ENCODE measurements around the gene KMT2E.

Gene KMT2E

GRCh38 chr7:105057472-105057871 is 43.5 kb downstream of the KMT2E start:
- H3K36me3 ChIP-seq (ENCODE audit: control insufficient read depth in 5 of 5, insufficient read depth in 5 of 5, low read length in 5 of 5): peaks cover 3 to 10% (median 6%) of the 10 kb centered on the region in 5 donors
- H3K9me3 ChIP-seq (ENCODE audit: control insufficient read depth in 5 of 5, low read length in 5 of 5): no peaks in the 10 kb centered on the region
- no peaks in the 10 kb centered on the region for H3K27me3 ChIP-seq (ENCODE audit: control insufficient read depth in 5 of 5, insufficient read depth in 4 of 5, low read length in 5 of 5)
- no peak overlapping the region for H3K9ac ChIP-seq (ENCODE audit: low read length in 5 of 5)
- no peak overlapping the region for H3K27ac ChIP-seq (ENCODE audit: low read depth, low read length)
- peaks cover 0 to 14% (median 10%) of the 10 kb centered on the region in 5 donors for H3K4me1 ChIP-seq (ENCODE audit: control insufficient read depth in 5 of 5, insufficient read depth in 5 of 5, low read length in 5 of 5)
- H3K4me3 ChIP-seq (ENCODE audit: low read depth in 1 of 5, low read length in 5 of 5): no peak overlapping the region

GRCh38 chr7:105060437-105060836 is 46.4 kb downstream of the KMT2E start:
- Histone ChIP-seq H3K27me3 (ENCODE audit: control insufficient read depth in 5 of 5, insufficient read depth in 4 of 5, low read length in 5 of 5) (no peaks in the 10 kb centered on the region), H3K36me3 (ENCODE audit: control insufficient read depth in 5 of 5, insufficient read depth in 5 of 5, low read length in 5 of 5) (peaks cover 5 to 15% (median 14%) of the 10 kb centered on the region in 5 donors), H3K4me1 (ENCODE audit: control insufficient read depth in 5 of 5, insufficient read depth in 5 of 5, low read length in 5 of 5) (peaks cover 0 to 11% (median 10%) of the 10 kb centered on the region in 5 donors), H3K4me3 (ENCODE audit: low read depth in 1 of 5, low read length in 5 of 5) (no peak overlapping the region), H3K9me3 (ENCODE audit: control insufficient read depth in 5 of 5, low read length in 5 of 5) (no peaks in the 10 kb centered on the region), H3K9ac (ENCODE audit: low read length in 5 of 5) (no peak overlapping the region), H3K27ac (ENCODE audit: low read depth, low read length) (no peak overlapping the region)

DNA sequence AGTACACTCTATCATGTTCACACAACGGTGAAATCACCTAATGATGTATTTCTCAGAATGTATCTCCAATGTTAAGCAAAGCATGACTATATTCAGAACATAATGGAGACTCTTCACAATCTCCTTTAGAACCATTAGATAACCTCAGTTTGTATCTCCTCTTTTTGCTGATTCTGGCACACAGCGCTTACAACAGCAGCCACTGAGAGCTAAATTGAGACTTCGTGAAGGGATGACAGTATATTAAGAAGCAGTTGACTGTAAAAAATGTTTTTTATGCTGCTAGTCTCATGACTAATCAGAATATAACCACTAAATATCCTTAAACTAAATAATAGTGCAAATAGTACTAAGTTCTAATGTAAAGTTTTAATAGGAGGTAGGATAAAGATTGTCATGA is 46.9 kb downstream of the KMT2E start:
- H3K27ac ChIP-seq (ENCODE audit: low read depth, low read length): no peak overlapping the region

GRCh38 chr7:105065104-105065503 is 51.1 kb downstream of the KMT2E start:
- Histone ChIP-seq H3K4me3 (ENCODE audit: low read depth in 1 of 5, low read length in 5 of 5) (no peak overlapping the region), H3K27me3 (ENCODE audit: control insufficient read depth in 5 of 5, insufficient read depth in 4 of 5, low read length in 5 of 5) (no peaks in the 10 kb centered on the region), H3K9me3 (ENCODE audit: control insufficient read depth in 5 of 5, low read length in 5 of 5) (no peaks in the 10 kb centered on the region), H3K27ac (ENCODE audit: low read depth, low read length) (no peak overlapping the region), H3K9ac (ENCODE audit: low read length in 5 of 5) (no peak overlapping the region), H3K4me1 (ENCODE audit: control insufficient read depth in 5 of 5, insufficient read depth in 5 of 5, low read length in 5 of 5) (peaks cover 0 to 6% (median 0%) of the 10 kb centered on the region in 5 donors), H3K36me3 (ENCODE audit: control insufficient read depth in 5 of 5, insufficient read depth in 5 of 5, low read length in 5 of 5) (peaks cover 29 to 46% (median 31%) of the 10 kb centered on the region in 5 donors)

More for the DNA sequence above, 46.9 kb downstream of the KMT2E start:
- no peak overlapping the region for H3K9ac ChIP-seq (ENCODE audit: low read length in 5 of 5)
- H3K4me3 ChIP-seq (ENCODE audit: low read depth in 1 of 5, low read length in 5 of 5): no peak overlapping the region
- peaks cover 0 to 11% (median 9%) of the 10 kb centered on the region in 5 donors for H3K4me1 ChIP-seq (ENCODE audit: control insufficient read depth in 5 of 5, insufficient read depth in 5 of 5, low read length in 5 of 5)
- no peaks in the 10 kb centered on the region for H3K27me3 ChIP-seq (ENCODE audit: control insufficient read depth in 5 of 5, insufficient read depth in 4 of 5, low read length in 5 of 5)
- peaks cover 2 to 14% (median 13%) of the 10 kb centered on the region in 5 donors for H3K36me3 ChIP-seq (ENCODE audit: control insufficient read depth in 5 of 5, insufficient read depth in 5 of 5, low read length in 5 of 5)
- no peaks in the 10 kb centered on the region for H3K9me3 ChIP-seq (ENCODE audit: control insufficient read depth in 5 of 5, low read length in 5 of 5)

DNA sequence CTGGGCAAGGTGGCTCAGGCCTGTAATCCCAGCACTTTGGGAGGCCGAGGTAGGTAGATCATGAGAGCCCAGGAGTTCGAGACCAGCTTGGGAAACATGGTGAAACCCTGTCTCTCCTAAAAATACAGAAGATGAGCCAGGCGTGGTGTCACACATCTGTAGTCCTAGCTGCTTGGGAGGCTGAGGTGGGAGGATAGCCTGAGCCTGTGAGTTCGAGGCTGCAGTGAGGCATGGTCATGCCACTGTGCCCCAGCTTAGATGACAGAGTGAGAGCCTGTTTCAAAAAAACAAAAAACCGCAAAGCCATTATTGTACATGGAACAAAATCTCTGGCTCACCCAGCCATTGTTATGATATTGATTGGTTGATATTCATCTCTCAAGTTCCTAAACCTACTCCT is 53.7 kb downstream of the KMT2E start:
- Histone ChIP-seq H3K9me3 (ENCODE audit: control insufficient read depth in 5 of 5, low read length in 5 of 5) (no peaks in the 10 kb centered on the region), H3K36me3 (ENCODE audit: control insufficient read depth in 5 of 5, insufficient read depth in 5 of 5, low read length in 5 of 5) (peaks cover 23 to 54% (median 33%) of the 10 kb centered on the region in 5 donors), H3K27me3 (ENCODE audit: control insufficient read depth in 5 of 5, insufficient read depth in 4 of 5, low read length in 5 of 5) (no peaks in the 10 kb centered on the region), H3K9ac (ENCODE audit: low read length in 5 of 5) (no peak overlapping the region), H3K27ac (ENCODE audit: low read depth, low read length) (peak overlapping the region; percentile 1), H3K4me1 (ENCODE audit: control insufficient read depth in 5 of 5, insufficient read depth in 5 of 5, low read length in 5 of 5) (peaks cover 0 to 2% (median 0%) of the 10 kb centered on the region in 5 donors), H3K4me3 (ENCODE audit: low read depth in 1 of 5, low read length in 5 of 5) (no peak overlapping the region)

DNA sequence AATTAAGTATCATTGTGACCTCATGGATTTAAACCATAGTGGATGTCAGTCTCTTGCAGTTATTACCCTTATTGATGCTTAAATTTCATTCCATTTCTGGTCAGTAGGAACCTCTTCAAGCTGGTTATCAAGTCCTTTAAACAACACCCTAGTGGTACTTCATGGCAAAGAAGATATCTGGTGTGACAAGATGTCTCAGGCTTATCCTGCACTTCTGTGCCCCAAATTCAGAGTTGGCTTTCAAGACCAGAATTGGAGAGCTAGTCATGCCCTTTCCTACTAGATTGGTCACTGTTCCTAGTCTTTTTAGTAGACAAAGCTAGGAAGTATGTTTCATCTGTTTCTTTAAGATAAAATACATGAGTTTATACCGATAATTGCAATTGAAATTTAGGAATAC is 54.9 kb downstream of the KMT2E start:
- Histone ChIP-seq H3K36me3 (ENCODE audit: control insufficient read depth in 5 of 5, insufficient read depth in 5 of 5, low read length in 5 of 5) (peaks cover 20 to 54% (median 33%) of the 10 kb centered on the region in 5 donors), H3K27me3 (ENCODE audit: control insufficient read depth in 5 of 5, insufficient read depth in 4 of 5, low read length in 5 of 5) (no peaks in the 10 kb centered on the region), H3K27ac (ENCODE audit: low read depth, low read length) (peak overlapping the region; percentile 55), H3K4me3 (ENCODE audit: low read depth in 1 of 5, low read length in 5 of 5) (no peak overlapping the region), H3K4me1 (ENCODE audit: control insufficient read depth in 5 of 5, insufficient read depth in 5 of 5, low read length in 5 of 5) (peaks cover 0 to 2% (median 0%) of the 10 kb centered on the region in 5 donors), H3K9me3 (ENCODE audit: control insufficient read depth in 5 of 5, low read length in 5 of 5) (no peaks in the 10 kb centered on the region), H3K9ac (ENCODE audit: low read length in 5 of 5) (no peak overlapping the region)

- H3K9me3 ChIP-seq (ENCODE audit: control insufficient read depth in 5 of 5, low read length in 5 of 5): no peaks in the 10 kb centered on the region
- peaks cover 0 to 2% (median 0%) of the 10 kb centered on the region in 5 donors for H3K4me1 ChIP-seq (ENCODE audit: control insufficient read depth in 5 of 5, insufficient read depth in 5 of 5, low read length in 5 of 5)
- H3K9ac ChIP-seq (ENCODE audit: low read length in 5 of 5): no peak overlapping the region
- no peak overlapping the region for H3K27ac ChIP-seq (ENCODE audit: low read depth, low read length)
- H3K27me3 ChIP-seq (ENCODE audit: control insufficient read depth in 5 of 5, insufficient read depth in 4 of 5, low read length in 5 of 5): no peaks in the 10 kb centered on the region
- peaks cover 36 to 79% (median 56%) of the 10 kb centered on the region in 5 donors for H3K36me3 ChIP-seq (ENCODE audit: control insufficient read depth in 5 of 5, insufficient read depth in 5 of 5, low read length in 5 of 5)
- H3K4me3 ChIP-seq (ENCODE audit: low read depth in 1 of 5, low read length in 5 of 5): no peak overlapping the region
Observed at GRCh38 chr7:105073143-105073542, 59.1 kb downstream of the KMT2E start.

- Histone ChIP-seq H3K36me3 (ENCODE audit: control insufficient read depth in 5 of 5, insufficient read depth in 5 of 5, low read length in 5 of 5) (peaks cover 54 to 91% (median 81%) of the 10 kb centered on the region in 5 donors), H3K4me3 (ENCODE audit: low read depth in 1 of 5, low read length in 5 of 5) (no peak overlapping the region), H3K9me3 (ENCODE audit: control insufficient read depth in 5 of 5, low read length in 5 of 5) (no peaks in the 10 kb centered on the region), H3K27me3 (ENCODE audit: control insufficient read depth in 5 of 5, insufficient read depth in 4 of 5, low read length in 5 of 5) (no peaks in the 10 kb centered on the region), H3K4me1 (ENCODE audit: control insufficient read depth in 5 of 5, insufficient read depth in 5 of 5, low read length in 5 of 5) (no peaks in the 10 kb centered on the region), H3K27ac (ENCODE audit: low read depth, low read length) (no peak overlapping the region), H3K9ac (ENCODE audit: low read length in 5 of 5) (no peak overlapping the region)
Observed at GRCh38 chr7:105079348-105079747, 65.3 kb downstream of the KMT2E start.

DNA sequence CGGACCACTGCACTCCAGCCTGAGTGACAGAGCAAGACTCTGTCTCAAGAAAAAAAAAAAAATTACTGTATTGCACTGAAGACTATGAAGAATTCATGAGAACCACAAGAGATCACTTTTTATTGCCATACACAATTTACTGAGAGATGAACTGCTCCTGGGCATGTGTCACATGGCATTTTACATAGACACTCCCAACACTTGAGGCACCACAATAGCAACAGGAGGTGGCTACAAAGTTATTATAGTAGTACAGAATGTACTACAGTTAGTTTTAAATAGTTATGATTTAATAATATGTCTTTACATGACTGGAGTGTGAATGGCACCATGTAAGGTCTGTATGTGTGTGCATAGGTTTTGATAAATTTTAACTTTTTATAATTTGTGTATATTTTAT is 70.6 kb downstream of the KMT2E start:
- Histone ChIP-seq H3K9me3 (ENCODE audit: control insufficient read depth in 5 of 5, low read length in 5 of 5) (no peaks in the 10 kb centered on the region), H3K36me3 (ENCODE audit: control insufficient read depth in 5 of 5, insufficient read depth in 5 of 5, low read length in 5 of 5) (peaks cover 34 to 62% (median 47%) of the 10 kb centered on the region in 5 donors), H3K9ac (ENCODE audit: low read length in 5 of 5) (no peak overlapping the region), H3K27me3 (ENCODE audit: control insufficient read depth in 5 of 5, insufficient read depth in 4 of 5, low read length in 5 of 5) (no peaks in the 10 kb centered on the region), H3K4me3 (ENCODE audit: low read depth in 1 of 5, low read length in 5 of 5) (no peak overlapping the region), H3K4me1 (ENCODE audit: control insufficient read depth in 5 of 5, insufficient read depth in 5 of 5, low read length in 5 of 5) (no peaks in the 10 kb centered on the region), H3K27ac (ENCODE audit: low read depth, low read length) (no peak overlapping the region)

- Histone ChIP-seq H3K27me3 (ENCODE audit: control insufficient read depth in 5 of 5, insufficient read depth in 4 of 5, low read length in 5 of 5) (no peaks in the 10 kb centered on the region), H3K4me1 (ENCODE audit: control insufficient read depth in 5 of 5, insufficient read depth in 5 of 5, low read length in 5 of 5) (no peaks in the 10 kb centered on the region), H3K4me3 (ENCODE audit: low read depth in 1 of 5, low read length in 5 of 5) (no peak overlapping the region), H3K36me3 (ENCODE audit: control insufficient read depth in 5 of 5, insufficient read depth in 5 of 5, low read length in 5 of 5) (peaks cover 30 to 54% (median 36%) of the 10 kb centered on the region in 5 donors), H3K9ac (ENCODE audit: low read length in 5 of 5) (no peak overlapping the region), H3K27ac (ENCODE audit: low read depth, low read length) (no peak overlapping the region), H3K9me3 (ENCODE audit: control insufficient read depth in 5 of 5, low read length in 5 of 5) (no peaks in the 10 kb centered on the region)
Observed at GRCh38 chr7:105086850-105087249, 72.8 kb downstream of the KMT2E start.
